Tibial artery (tissue), 4 donors: ENCODE data around the gene DEFB132.
"Not testable (repeated sequence)": the region's sequence is repeated elsewhere in the genome, so short reads cannot be mapped to it uniquely, and the experiment has no call there.

ENCODE experiments used
- DNase-seq, 2 donors: peaks; one replicate each; pipeline ENCODE4 v3.0.0-alpha.2; 2019
- H3K27ac ChIP-seq, 2 donors: fragments of 200-600 bp; sonication (generic) in 1 of 2; 1 replicate in 1 of 2; 2 replicates in 1 of 2; pipeline ENCODE4 v1.5.1; 2018 to 2019; ENCODE audit warnings: mild to moderate bottlenecking in 1 of 2
- H3K27me3 ChIP-seq, 2 donors: fragments of 200-600 bp; sonication (generic) in 1 of 2; one replicate each; pipeline versions ENCODE4 v1.5.1 to v1.6.0; 2016 to 2019
- H3K36me3 ChIP-seq, 3 donors: fragments of 200-600 bp; sonication (generic) in 2 of 3; one replicate each; pipeline ENCODE4 v1.5.1; 2016 to 2019; ENCODE audit warnings: mild to moderate bottlenecking in 2 of 3
- H3K4me1 ChIP-seq, 4 donors: fragments of 200-600 bp; sonication (generic) in 2 of 4; 1 replicate in 3 of 4; 2 replicates in 1 of 4; pipeline ENCODE4 v1.5.1; 2016 to 2019
- H3K4me3 ChIP-seq, 2 donors: fragments of 200-600 bp; sonication (generic) in 1 of 2; 1 replicate in 1 of 2; 2 replicates in 1 of 2; pipeline ENCODE4 v1.5.1; 2018 to 2019; ENCODE audit warnings: mild to moderate bottlenecking in 2 of 2
- H3K9me3 ChIP-seq, 3 donors: fragments of 200-600 bp; sonication (generic) in 1 of 3; one replicate each; pipeline ENCODE4 v1.5.1; 2016 to 2019
- intact Hi-C: fragments of 100-400 bp; cut with DNase I; formaldehyde crosslinking; loops from one replicate; pipeline ENCODE4 v1.15.0; 2023; ENCODE audit warnings: low total_unique reads
- TF ChIP-seq, protein P1 (sequence below), 2 experiments: fragments of 200-600 bp in 1 of 2; fragments of 450-650 bp in 1 of 2; IDR thresholded peaks; one replicate each; pipeline ENCODE4 v1.5.1; 2017 to 2019; ENCODE audit warnings: antibody characterized with exemption in 2 of 2, mild to moderate bottlenecking in 1 of 2, moderate library complexity in 1 of 2

Gene DEFB132

DNA sequence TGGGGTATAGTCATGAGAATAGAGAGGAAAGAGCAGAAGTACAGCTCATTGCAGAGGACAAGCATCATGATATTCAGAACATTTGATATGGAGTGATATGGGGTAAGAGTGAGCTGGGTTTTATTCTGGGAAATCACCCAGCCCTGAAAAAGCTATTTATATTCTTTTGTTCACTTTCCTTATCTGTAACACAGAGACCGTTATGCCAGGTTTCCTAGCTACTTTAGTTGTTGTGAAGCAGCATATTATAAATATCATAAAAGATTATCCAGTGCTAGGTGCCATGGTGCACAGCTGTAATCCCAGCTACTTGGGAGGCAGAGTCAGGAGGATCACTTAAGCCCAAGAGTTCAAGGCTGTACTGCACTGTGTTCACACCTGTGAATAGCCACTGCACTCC lies 40.3 kb upstream of the DEFB132 start:
- no peaks in the 10 kb centered on the region for H3K4me1 ChIP-seq
- intact Hi-C loops = no loop called here
- H3K27me3 ChIP-seq = peaks cover 0 to 9% of the 10 kb centered on the region in 2 donors
- H3K27ac ChIP-seq = no peak overlapping the region
- no peak for DNase-seq
- H3K4me3 ChIP-seq = no peak overlapping the region
- H3K9me3 ChIP-seq = no peaks in the 10 kb centered on the region
- no peaks in the 10 kb centered on the region for H3K36me3 ChIP-seq
- TF ChIP-seq, protein P1, sequence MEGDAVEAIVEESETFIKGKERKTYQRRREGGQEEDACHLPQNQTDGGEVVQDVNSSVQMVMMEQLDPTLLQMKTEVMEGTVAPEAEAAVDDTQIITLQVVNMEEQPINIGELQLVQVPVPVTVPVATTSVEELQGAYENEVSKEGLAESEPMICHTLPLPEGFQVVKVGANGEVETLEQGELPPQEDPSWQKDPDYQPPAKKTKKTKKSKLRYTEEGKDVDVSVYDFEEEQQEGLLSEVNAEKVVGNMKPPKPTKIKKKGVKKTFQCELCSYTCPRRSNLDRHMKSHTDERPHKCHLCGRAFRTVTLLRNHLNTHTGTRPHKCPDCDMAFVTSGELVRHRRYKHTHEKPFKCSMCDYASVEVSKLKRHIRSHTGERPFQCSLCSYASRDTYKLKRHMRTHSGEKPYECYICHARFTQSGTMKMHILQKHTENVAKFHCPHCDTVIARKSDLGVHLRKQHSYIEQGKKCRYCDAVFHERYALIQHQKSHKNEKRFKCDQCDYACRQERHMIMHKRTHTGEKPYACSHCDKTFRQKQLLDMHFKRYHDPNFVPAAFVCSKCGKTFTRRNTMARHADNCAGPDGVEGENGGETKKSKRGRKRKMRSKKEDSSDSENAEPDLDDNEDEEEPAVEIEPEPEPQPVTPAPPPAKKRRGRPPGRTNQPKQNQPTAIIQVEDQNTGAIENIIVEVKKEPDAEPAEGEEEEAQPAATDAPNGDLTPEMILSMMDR (IDR thresholded peaks at IDR 0.05) = no peak

GRCh38 chr20:219290-220115 lies 38.0 kb upstream of the DEFB132 start:
- Histone ChIP-seq H3K27me3 (peaks cover 0 to 9% of the 10 kb centered on the region in 2 donors), H3K4me3 (no peak overlapping the region), H3K4me1 (no peaks in the 10 kb centered on the region), H3K36me3 (no peaks in the 10 kb centered on the region), H3K9me3 (no peaks in the 10 kb centered on the region), H3K27ac (no peak overlapping the region)
- TF ChIP-seq, protein P1 (IDR thresholded peaks at IDR 0.05) = no peak
- DNase-seq = no peak
- intact Hi-C loops = no loop called here

DNA sequence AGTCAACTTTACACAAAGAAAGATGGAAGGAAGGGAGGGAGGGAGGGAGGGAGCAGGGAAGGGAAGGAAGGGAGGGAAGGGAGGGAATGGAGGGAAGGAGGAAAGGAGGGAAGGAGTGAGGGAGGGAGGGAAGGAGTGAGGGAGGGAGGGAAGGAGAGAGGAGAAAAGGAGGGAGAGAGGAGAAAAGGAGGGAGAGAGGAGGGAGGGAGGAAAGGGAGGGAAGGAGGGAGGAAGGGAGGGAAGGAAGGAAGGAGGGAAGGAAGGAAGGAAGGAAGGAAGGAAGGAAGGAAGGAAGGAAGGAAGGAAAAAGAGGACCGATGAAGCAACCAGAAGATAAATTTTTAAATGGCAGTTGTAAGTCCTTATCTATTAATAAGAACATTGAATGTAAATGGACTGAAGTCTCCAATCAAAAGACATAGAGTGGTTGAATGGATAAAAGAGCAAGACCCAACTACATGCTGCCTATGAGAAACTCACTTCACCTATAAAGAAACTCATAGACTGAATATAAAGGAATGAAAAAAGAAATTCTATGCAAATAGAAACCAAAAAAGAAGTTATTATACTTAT lies 36.2 kb upstream of the DEFB132 start:
- H3K36me3 ChIP-seq = no peaks in the 10 kb centered on the region
- no peaks in the 10 kb centered on the region for H3K4me1 ChIP-seq
- no peak overlapping the region for H3K27ac ChIP-seq
- intact Hi-C loops = no loop called here
- TF ChIP-seq, protein P1 (IDR thresholded peaks at IDR 0.05) = no peak
- no peaks in the 10 kb centered on the region for H3K9me3 ChIP-seq
- H3K4me3 ChIP-seq = no peak overlapping the region
- DNase-seq = no peak
- H3K27me3 ChIP-seq = peaks cover 0 to 9% of the 10 kb centered on the region in 2 donors

DNA sequence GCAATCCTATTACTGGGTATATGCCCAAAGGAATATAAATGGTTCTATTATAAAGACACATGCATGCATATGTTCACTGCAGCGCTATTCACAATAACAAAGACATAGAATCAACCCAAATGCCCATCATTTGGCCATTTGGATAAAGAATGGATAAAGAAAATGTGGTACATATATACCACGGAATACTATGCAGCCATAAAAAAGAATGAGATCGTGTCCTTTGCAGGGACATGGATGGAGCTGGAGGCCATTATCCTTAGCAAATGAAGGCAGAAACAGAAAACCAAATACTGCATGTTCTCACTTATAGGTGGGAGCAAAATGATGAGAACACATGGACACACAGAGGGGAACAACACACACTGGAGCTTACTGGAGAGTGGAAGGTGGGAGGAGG lies 31.6 kb upstream of the DEFB132 start:
- H3K9me3 ChIP-seq, H3K27ac ChIP-seq, H3K4me3 ChIP-seq, H3K4me1 ChIP-seq, intact Hi-C loops, H3K36me3 ChIP-seq, H3K27me3 ChIP-seq, DNase-seq: not testable (repeated sequence)

GRCh38 chr20:226958-227357 lies 30.6 kb upstream of the DEFB132 start, which contains the start of gene DEFB129:
Gene DEFB129, plus strand, starts transcription at chr20:227258. Its CDS starts 31 bp downstream, at chr20:227289.
- no peak for DNase-seq
- intact Hi-C loops = no loop called here
- Histone ChIP-seq H3K4me1 (no peaks in the 10 kb centered on the region), H3K27ac (no peak within 1 kb of the TSS), H3K9me3 (no peaks in the 10 kb centered on the region), H3K36me3 (no peaks in the 10 kb centered on the region), H3K27me3 (peaks cover 0 to 5% of the 10 kb centered on the region in 2 donors), H3K4me3 (no peak within 1 kb of the TSS)
- TF ChIP-seq, protein P1 (IDR thresholded peaks at IDR 0.05) = no peak

DNA sequence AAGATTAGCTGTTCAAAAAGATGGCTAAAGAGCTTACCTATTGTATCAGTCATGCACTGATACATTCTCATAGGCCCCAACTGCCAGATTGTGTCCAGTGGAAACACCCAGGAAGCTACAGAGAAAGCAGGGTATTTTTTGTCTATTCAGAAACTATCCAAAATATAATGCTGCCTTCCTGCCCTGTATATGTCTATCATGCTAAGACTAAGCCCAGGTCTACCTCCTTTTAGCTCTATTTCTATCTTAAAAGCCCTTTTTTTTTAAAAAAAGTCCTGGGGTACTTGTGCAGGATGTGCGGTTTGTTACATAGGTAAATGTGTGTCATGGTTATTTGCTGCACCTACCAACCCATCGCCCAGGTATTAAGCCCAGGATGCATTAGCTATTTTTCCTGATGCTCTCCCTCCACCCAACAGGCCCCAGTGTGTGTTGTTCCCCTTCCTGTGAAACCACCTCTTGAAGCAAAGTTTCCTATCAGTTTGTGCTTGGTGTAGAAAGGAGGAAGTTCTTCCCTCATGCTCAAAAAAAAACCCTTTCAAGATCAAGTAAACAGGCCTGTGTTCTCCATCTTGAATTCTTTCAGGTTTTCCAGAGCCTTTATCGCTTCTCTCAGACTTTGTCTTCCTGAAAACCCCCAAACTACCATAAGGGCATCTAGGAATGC lies 30.0 kb upstream of the DEFB132 start:
- H3K4me1 ChIP-seq = no peaks in the 10 kb centered on the region
- H3K4me3 ChIP-seq = no peak overlapping the region
- H3K27me3 ChIP-seq = peaks cover 0 to 5% of the 10 kb centered on the region in 2 donors
- H3K27ac ChIP-seq = no peak overlapping the region
- H3K36me3 ChIP-seq = no peaks in the 10 kb centered on the region
- TF ChIP-seq, protein P1 (IDR thresholded peaks at IDR 0.05) = no peak
- intact Hi-C loops = no loop called here
- DNase-seq = no peak
- no peaks in the 10 kb centered on the region for H3K9me3 ChIP-seq
